SU-DHL-6 (cell line): ENCODE data around the gene TMEM175.

Experiments used
- CTCF ChIP-seq: fragments of 200-600 bp; sonication (generic); IDR thresholded peaks from one replicate; pipeline ENCODE4 v1.5.1; 2017; ENCODE audit warnings: antibody characterized with exemption, mild to moderate bottlenecking, low read length, moderate library complexity; ENCODE audit not compliant: insufficient read depth, poor library complexity, severe bottlenecking
- EZH2phosphoT487 ChIP-seq: fragments of 200-600 bp; sonication (generic), shearing (Covaris generic); conservative IDR thresholded peaks from 2 replicates; pipeline ENCODE4 v1.6.1; 2018; ENCODE audit warnings: mild to moderate bottlenecking, antibody characterized with exemption, low read length, moderate library complexity, mixed read lengths

DNA sequence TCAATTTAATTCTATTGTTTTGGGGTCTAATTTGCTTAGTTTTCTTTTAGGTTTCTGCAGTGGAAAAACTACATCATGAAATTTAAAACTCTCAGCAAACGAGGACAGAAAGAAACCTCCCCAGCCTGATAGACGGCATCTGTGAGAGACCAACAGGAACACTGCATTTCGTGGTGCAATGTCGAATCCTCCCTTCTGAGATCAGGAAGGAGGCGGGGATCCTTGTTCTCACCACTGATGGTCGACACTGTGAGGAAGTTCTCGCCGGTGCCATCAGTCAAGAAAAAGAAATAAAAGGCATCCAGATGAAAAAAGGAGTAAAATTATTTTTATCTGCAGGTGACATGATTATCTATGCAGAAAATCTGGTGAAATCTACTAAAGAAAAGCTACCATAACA is 16.7 kb upstream of the TMEM175 start:
- TF ChIP-seq CTCF (no peak), EZH2phosphoT487 (no peak)
